ENCODE measurements around the gene IRAK2.

DNA sequence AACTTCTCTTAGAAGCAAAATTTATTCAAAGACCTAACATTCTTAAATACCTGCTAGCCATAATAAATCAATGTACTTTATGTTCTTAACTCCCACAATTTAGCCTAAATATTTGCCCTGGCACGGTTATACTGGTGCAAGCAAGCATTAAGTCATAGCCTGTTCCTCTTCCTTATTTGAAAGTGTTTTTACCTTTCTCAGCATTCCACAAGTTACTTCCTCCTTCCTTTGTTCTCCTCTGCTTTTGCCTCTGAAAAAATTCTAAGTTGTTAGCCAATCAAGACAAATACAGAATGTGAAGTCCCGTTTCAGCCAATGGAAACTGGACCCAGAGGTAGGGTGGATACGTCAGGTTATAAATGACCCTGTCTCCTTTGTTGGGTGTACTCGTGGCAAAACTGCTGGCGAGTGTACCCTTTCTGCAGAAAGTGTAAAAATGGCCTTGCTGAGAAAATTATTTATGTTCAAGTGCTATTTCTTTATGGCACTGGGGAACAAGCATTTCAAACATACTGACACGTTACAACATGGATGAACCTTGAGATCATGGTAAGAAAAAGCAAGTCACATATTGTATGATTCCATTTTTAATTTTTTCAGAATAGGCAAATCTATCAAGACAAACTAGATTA, 80.5 kb downstream of the IRAK2 start:
- TF ChIP-seq, protein P1, sequence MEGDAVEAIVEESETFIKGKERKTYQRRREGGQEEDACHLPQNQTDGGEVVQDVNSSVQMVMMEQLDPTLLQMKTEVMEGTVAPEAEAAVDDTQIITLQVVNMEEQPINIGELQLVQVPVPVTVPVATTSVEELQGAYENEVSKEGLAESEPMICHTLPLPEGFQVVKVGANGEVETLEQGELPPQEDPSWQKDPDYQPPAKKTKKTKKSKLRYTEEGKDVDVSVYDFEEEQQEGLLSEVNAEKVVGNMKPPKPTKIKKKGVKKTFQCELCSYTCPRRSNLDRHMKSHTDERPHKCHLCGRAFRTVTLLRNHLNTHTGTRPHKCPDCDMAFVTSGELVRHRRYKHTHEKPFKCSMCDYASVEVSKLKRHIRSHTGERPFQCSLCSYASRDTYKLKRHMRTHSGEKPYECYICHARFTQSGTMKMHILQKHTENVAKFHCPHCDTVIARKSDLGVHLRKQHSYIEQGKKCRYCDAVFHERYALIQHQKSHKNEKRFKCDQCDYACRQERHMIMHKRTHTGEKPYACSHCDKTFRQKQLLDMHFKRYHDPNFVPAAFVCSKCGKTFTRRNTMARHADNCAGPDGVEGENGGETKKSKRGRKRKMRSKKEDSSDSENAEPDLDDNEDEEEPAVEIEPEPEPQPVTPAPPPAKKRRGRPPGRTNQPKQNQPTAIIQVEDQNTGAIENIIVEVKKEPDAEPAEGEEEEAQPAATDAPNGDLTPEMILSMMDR (IDR thresholded peaks at IDR 0.05; ENCODE audit: extremely low read depth in 1 of 2, insufficient read depth in 1 of 2, low read depth in 1 of 2, low read length in 2 of 2): no peak
- no peak for TF ChIP-seq POLR2A (IDR thresholded peaks at IDR 0.05; ENCODE audit: low read depth, low read length)
